HFF-Myc (cell line): ENCODE measurements around the gene TEF.

Source experiments
- DNase-seq: peaks from one replicate; pipeline ENCODE4 v3.0.0-alpha.2; 2011; ENCODE audit warnings: low read depth; ENCODE audit errors: extremely low read depth
- H3K4me3 ChIP-seq: replicated peaks from 2 replicates; pipeline ENCODE4 v1.5.1; 2011; ENCODE audit warnings: low read depth, mild to moderate bottlenecking, control low read depth, low read length
- TF ChIP-seq, protein P1 (sequence below): IDR thresholded peaks from 2 replicates; pipeline ENCODE4 v1.5.1; 2012; ENCODE audit warnings: mild to moderate bottlenecking, low read depth, low read length, control low read depth; ENCODE audit errors: missing control alignments

Gene TEF

DNA sequence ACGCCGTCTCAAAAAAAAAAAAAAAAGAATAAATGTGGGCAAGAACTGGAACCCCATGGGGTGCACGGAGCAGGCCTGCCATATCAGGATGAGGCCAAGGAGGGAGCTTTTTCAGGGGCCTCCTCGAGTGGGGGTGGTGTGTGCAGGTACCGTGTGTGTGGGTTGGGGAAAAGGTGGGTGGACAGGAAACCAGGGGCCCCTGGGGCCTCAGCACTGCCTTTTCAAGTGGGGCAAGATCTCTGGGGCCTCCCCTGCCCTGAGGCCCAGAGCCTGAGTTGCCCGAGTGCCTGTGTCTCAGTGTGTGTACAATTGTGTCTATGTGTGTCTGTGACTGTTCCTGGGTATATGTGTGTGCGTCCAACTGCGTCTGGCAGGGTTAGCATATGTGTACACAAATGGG, 23.8 kb downstream of the TEF start:
- no peak overlapping the region for H3K4me3 ChIP-seq
- TF ChIP-seq, protein P1, sequence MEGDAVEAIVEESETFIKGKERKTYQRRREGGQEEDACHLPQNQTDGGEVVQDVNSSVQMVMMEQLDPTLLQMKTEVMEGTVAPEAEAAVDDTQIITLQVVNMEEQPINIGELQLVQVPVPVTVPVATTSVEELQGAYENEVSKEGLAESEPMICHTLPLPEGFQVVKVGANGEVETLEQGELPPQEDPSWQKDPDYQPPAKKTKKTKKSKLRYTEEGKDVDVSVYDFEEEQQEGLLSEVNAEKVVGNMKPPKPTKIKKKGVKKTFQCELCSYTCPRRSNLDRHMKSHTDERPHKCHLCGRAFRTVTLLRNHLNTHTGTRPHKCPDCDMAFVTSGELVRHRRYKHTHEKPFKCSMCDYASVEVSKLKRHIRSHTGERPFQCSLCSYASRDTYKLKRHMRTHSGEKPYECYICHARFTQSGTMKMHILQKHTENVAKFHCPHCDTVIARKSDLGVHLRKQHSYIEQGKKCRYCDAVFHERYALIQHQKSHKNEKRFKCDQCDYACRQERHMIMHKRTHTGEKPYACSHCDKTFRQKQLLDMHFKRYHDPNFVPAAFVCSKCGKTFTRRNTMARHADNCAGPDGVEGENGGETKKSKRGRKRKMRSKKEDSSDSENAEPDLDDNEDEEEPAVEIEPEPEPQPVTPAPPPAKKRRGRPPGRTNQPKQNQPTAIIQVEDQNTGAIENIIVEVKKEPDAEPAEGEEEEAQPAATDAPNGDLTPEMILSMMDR: no peak
- DNase-seq: no peak

DNA sequence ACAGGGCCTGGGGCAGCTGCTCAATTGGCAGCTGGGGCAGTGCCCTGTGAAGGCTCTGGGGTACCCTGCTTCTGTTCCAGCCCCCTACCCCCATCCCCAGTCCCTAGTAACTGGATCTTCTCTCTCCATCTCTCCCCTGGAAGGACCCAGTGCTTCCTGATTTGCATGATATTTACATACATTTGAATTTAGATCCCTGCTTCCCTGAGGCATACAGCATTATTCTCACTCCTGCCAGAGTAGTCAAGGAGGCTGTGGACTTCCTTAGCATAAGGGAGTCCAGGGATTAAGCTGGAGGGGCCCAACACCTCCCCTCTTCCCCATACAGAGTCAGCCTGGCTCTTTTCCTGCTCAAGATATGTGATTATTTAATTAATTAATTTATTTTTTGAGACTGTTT, 24.7 kb downstream of the TEF start:
- TF ChIP-seq, protein P1: no peak
- no peak overlapping the region for H3K4me3 ChIP-seq
- no peak for DNase-seq

DNA sequence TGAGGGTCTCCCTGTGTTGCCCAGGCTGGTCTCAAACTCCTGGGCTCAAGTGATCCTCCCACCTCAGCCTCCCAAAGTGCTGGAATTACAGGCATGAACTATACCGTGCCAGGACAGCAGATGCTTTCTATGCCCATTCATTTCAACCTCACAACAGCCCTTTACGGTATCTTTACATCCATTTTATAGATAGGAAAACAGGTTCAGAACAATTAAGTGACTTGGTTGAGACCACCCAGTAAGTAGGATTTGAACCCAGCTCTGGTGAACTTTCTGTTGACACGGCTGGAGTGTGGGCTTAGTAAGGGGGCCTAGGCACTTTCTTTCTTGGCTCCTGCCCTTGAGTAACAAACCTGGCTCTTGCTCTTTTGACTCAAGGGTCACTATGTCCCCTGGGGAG, 25.7 kb downstream of the TEF start:
- no peak overlapping the region for H3K4me3 ChIP-seq
- TF ChIP-seq, protein P1: no peak
- no peak for DNase-seq

DNA sequence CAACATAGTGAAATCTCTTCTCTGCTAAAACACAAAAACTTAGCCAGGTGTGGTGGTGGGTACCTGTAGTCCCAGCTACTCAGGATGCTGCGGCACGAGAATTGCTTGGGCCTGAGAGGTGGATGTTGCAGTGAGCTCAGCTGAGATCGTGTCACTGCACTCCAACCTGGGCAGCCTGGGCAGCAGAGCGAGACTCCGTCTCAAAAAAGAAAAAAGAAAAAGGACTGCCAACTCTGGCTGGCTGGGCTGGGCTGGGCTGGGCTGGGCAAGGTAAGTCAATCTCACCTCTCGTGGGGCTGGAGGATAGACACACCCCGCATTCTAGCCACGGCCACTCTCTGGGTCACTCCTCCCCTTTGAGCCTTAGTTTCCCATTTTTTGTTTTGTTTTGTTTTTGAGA, 26.9 kb downstream of the TEF start:
- DNase-seq: no peak
- H3K4me3 ChIP-seq: no peak overlapping the region
- TF ChIP-seq, protein P1: no peak

DNA sequence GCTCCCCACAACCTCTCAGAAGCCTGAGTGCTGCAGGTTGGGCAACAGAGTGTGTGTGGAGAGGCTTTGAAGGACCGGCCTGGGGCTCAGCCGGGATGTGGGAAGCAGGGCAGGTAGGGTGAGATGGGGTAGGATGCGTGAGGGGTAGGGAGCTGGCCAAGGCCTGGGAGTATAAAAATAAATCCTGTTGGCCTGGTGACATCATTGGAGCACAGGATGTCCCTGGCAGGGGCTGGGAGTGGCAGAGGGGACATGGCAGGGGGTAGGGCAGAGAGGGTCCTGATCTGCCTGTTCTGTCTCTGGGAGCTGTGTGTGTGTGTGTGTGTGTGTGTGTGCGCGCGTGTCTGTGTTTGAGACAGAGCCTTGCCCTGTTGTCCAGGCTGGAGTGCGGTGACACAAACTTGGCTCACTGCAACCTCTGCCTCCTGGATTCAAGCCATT, 28.6 kb downstream of the TEF start:
- DNase-seq: no peak
- H3K4me3 ChIP-seq: no peak overlapping the region
- TF ChIP-seq, protein P1: no peak

DNA sequence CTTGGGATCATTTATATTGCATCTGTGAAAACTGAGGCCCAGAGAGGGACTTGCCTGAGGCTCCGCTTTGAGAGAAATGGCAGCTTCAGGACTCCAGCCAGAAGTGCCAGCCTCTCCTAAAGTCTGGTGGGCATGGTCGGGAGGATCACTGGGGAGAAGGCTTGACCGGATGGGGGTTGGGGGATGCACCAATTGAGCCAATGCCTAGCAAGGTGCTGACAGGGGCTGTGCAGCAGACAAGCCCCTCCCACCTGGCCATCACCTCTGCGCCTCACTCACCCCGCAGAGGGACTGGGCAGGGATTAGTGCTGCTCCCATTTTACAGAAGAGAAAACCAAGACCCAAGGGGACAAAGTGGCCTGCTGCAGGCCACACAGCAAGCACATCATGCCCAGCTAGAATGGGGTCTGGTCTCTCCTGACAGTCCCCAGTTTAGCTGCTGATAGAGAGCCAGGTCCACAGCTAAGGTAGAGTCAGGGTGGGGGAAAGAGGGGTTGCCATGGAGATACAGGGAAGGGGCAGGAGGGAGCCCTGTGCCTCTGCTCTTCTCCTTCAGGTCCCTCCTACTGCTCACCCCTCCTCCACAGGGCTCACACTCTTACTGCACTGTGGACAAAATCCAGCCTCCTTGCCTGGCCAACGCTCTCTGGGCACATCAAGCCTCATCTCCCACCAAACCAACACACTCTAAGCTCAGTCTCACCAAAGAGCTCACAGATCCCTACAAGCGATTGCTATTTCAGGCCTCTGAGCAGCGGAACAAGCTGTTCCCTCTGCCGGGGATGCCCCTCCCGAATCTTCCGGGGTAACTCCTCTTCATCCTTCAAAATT, 29.5 kb downstream of the TEF start:
- no peak overlapping the region for H3K4me3 ChIP-seq
- DNase-seq: no peak
- TF ChIP-seq, protein P1: no peak
